Skin epidermis (tissue), 12 donors: Measurements from ENCODE around the gene BCL2.

ENCODE experiments used
- H3K27ac ChIP-seq, 21 experiments: fragments of 200-600 bp; sonication (generic) in 11 of 21; one replicate each; pipeline ENCODE4 v1.5.0; 2020; ENCODE audit warnings: mild to moderate bottlenecking in 3 of 21, inconsistent platforms in 2 of 21, moderate library complexity in 2 of 21
- H3K4me3 ChIP-seq, 7 experiments: fragments of 200-600 bp; sonication (generic) in 2 of 7; one replicate each; pipeline ENCODE4 v1.5.0; 2020; ENCODE audit warnings: inconsistent platforms in 2 of 7, mild to moderate bottlenecking in 2 of 7, moderate library complexity in 1 of 7

The BCL2 gene

GRCh38 chr18:63313396-63313917 is 6.1 kb downstream of the BCL2 start:
- peak overlapping the region in 2 of 21 experiments; percentile 19 to 33 for H3K27ac ChIP-seq

GRCh38 chr18:63312737-63313395 is 6.7 kb downstream of the BCL2 start:
- H3K4me3 ChIP-seq = no peak overlapping the region
- peak overlapping the region in 2 of 21 experiments; percentile 19 to 33 for H3K27ac ChIP-seq

More at GRCh38 chr18:63313396-63313917, 6.1 kb downstream of the BCL2 start:
- H3K4me3 ChIP-seq = no peak overlapping the region

- Histone ChIP-seq H3K27ac (peak overlapping the region in 1 of 21 experiments; percentile 39), H3K4me3 (no peak overlapping the region)
These were observed 7.6 kb downstream of the BCL2 start for GRCh38 chr18:63312019-63312409.

- Histone ChIP-seq H3K27ac (no peak overlapping the region), H3K4me3 (no peak overlapping the region)
These were observed 8.2 kb downstream of the BCL2 start for GRCh38 chr18:63311118-63312018.

GRCh38 chr18:63309422-63309821 is 10.1 kb downstream of the BCL2 start:
- H3K4me3 ChIP-seq = no peak overlapping the region
- no peak overlapping the region for H3K27ac ChIP-seq

GRCh38 chr18:63307551-63308200 is 11.9 kb downstream of the BCL2 start:
- Histone ChIP-seq H3K4me3 (no peak overlapping the region), H3K27ac (peak overlapping the region in 2 of 21 experiments; percentile 4 to 39)

- no peak overlapping the region for H3K4me3 ChIP-seq
- no peak overlapping the region for H3K27ac ChIP-seq
These were observed 12.6 kb downstream of the BCL2 start for GRCh38 chr18:63306819-63307550.

- Histone ChIP-seq H3K4me3 (no peak overlapping the region), H3K27ac (no peak overlapping the region)
These were observed 13.3 kb downstream of the BCL2 start for GRCh38 chr18:63306249-63306648.

GRCh38 chr18:63303547-63303946 is 16.0 kb downstream of the BCL2 start:
- H3K4me3 ChIP-seq = no peak overlapping the region
- H3K27ac ChIP-seq = peak overlapping the region in 1 of 21 experiments; percentile 9

GRCh38 chr18:63302636-63303405 is 16.7 kb downstream of the BCL2 start:
- Histone ChIP-seq H3K4me3 (no peak overlapping the region), H3K27ac (peak overlapping the region in 3 of 21 experiments; percentile 3 to 27 (median 16))

GRCh38 chr18:63302220-63302619 is 17.3 kb downstream of the BCL2 start:
- peak overlapping the region in 6 of 21 experiments; percentile 3 to 45 (median 26) for H3K27ac ChIP-seq
- H3K4me3 ChIP-seq = no peak overlapping the region

- H3K4me3 ChIP-seq = no peak overlapping the region
- H3K27ac ChIP-seq = peak overlapping the region in 5 of 21 experiments; percentile 16 to 72 (median 33)
These were observed 18.1 kb downstream of the BCL2 start for GRCh38 chr18:63301434-63301833.

GRCh38 chr18:63299837-63300745 is 19.5 kb downstream of the BCL2 start:
- Histone ChIP-seq H3K4me3 (no peak overlapping the region), H3K27ac (peak overlapping the region in 7 of 21 experiments; percentile 0 to 72 (median 40))

- Histone ChIP-seq H3K27ac (peak overlapping the region in 8 of 21 experiments; percentile 0 to 72 (median 40)), H3K4me3 (no peak overlapping the region)
These were observed 20.9 kb downstream of the BCL2 start for GRCh38 chr18:63298400-63299365.

GRCh38 chr18:63297687-63298399 is 21.7 kb downstream of the BCL2 start:
- peak overlapping the region in 3 of 21 experiments; percentile 0 to 72 (median 21) for H3K27ac ChIP-seq
- H3K4me3 ChIP-seq = no peak overlapping the region

- no peak overlapping the region for H3K4me3 ChIP-seq
- H3K27ac ChIP-seq = peak overlapping the region in 3 of 21 experiments; percentile 8 to 72 (median 31)
These were observed 25.6 kb downstream of the BCL2 start for GRCh38 chr18:63293935-63294334.
